LNCAP (cell line): Measurements from ENCODE around the gene CTNS.

Experiments
- CTCF ChIP-seq: fragments of 450-650 bp; IDR thresholded peaks from 2 replicates; pipeline ENCODE4 v1.5.1; 2017; ENCODE audit warnings: mild to moderate bottlenecking

Gene CTNS

GRCh38 chr17:3656755-3657587 is 20.4 kb downstream of the CTNS start:
- TF ChIP-seq CTCF: no peak

GRCh38 chr17:3657588-3657869 is 21.0 kb downstream of the CTNS start:
- no peak for TF ChIP-seq CTCF

- no peak for TF ChIP-seq CTCF
Measured at GRCh38 chr17:3657874-3658783, 21.6 kb downstream of the CTNS start.

GRCh38 chr17:3658784-3659449 is 22.4 kb downstream of the CTNS start:
- no peak for TF ChIP-seq CTCF

- TF ChIP-seq CTCF: no peak
Measured at GRCh38 chr17:3659541-3660111, 23.1 kb downstream of the CTNS start.

- TF ChIP-seq CTCF: no peak
Measured at GRCh38 chr17:3660311-3660891, 23.8 kb downstream of the CTNS start.
